ENCODE data around the gene TTLL1. TPM values are rescaled to one million over a fixed set of nuclear protein-coding genes. Genes with fewer than 3 reads are reported as not detected.

The TTLL1 gene
- total RNA-seq, 1 donor from 2014 or later = 9.4 TPM

GRCh38 chr22:43118024-43118849 lies 29.0 kb upstream of the TTLL1 start:
- TF ChIP-seq EZH2 (IDR thresholded peaks at IDR 0.05) = no peak
- no peak for TF ChIP-seq EZH2phosphoT487 (IDR thresholded peaks at IDR 0.05)
- TF ChIP-seq, protein P1, sequence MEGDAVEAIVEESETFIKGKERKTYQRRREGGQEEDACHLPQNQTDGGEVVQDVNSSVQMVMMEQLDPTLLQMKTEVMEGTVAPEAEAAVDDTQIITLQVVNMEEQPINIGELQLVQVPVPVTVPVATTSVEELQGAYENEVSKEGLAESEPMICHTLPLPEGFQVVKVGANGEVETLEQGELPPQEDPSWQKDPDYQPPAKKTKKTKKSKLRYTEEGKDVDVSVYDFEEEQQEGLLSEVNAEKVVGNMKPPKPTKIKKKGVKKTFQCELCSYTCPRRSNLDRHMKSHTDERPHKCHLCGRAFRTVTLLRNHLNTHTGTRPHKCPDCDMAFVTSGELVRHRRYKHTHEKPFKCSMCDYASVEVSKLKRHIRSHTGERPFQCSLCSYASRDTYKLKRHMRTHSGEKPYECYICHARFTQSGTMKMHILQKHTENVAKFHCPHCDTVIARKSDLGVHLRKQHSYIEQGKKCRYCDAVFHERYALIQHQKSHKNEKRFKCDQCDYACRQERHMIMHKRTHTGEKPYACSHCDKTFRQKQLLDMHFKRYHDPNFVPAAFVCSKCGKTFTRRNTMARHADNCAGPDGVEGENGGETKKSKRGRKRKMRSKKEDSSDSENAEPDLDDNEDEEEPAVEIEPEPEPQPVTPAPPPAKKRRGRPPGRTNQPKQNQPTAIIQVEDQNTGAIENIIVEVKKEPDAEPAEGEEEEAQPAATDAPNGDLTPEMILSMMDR (IDR thresholded peaks at IDR 0.05) = no peak
- Histone ChIP-seq H4K20me1 (ENCODE audit: low read depth) (no peaks in the 10 kb centered on the region), H3K9ac (no peak overlapping the region), H3K79me2 (ENCODE audit: low read depth) (no peaks in the 10 kb centered on the region), H3K9me3 (ENCODE audit: low read depth) (no peaks in the 10 kb centered on the region), H3F3A (ENCODE audit: low read depth) (peaks cover 4% of the 10 kb centered on the region), H3K27me3 (peaks cover 27% of the 10 kb centered on the region), H3K36me3 (no peaks in the 10 kb centered on the region), H2AFZ (replicated peaks) (no peak overlapping the region), H3K4me2 (no peak overlapping the region), H3K4me1 (peaks cover 8% of the 10 kb centered on the region), H3K4me3 (no peak overlapping the region), H3K27ac (no peak overlapping the region)
- Mint-ChIP-seq H3K36me3 (peaks cover 2% of the 10 kb centered on the region), H3K27me3 (ENCODE audit: insufficient read depth, low read depth) (peaks cover 10% of the 10 kb centered on the region), H3K4me3 (no peak overlapping the region), H3K9me3 (no peaks in the 10 kb centered on the region), H3K4me1 (peaks cover 18% of the 10 kb centered on the region), H3K27ac (peak overlapping the region; percentile 92)
- DNase-seq (ENCODE audit: low spot score) = no peak

DNA sequence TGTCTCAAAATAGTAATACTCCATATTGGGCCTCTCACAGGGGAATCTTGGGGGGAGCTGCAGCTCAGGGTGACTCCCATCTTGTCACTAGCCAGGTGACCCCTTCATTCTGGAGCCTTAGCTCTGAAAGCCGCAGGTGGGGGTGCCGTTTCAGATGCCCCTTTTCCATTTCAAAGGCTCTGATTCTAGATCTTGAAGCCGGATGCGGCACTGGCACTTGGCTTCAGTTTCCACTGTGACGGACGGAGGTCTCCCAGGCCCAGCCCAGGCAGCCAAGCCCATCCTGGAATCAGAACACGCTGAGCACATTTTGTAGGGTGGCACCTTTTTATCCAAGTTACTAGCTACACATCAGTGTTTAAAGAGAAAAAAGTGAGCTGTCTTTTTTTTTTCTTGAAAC lies 27.7 kb upstream of the TTLL1 start:
- Mint-ChIP-seq H3K27me3 (ENCODE audit: insufficient read depth, low read depth) (peaks cover 22% of the 10 kb centered on the region), H3K9me3 (no peaks in the 10 kb centered on the region), H3K4me1 (peaks cover 22% of the 10 kb centered on the region), H3K27ac (no peak overlapping the region), H3K4me3 (no peak overlapping the region), H3K36me3 (peaks cover 2% of the 10 kb centered on the region)
- no peak overlapping the region for H3K4me3 ChIP-seq
- TF ChIP-seq EZH2 (IDR thresholded peaks at IDR 0.05) (no peak), EZH2phosphoT487 (IDR thresholded peaks at IDR 0.05) (no peak)
- TF ChIP-seq, protein P1 (IDR thresholded peaks at IDR 0.05) = no peak
- no peaks in the 10 kb centered on the region for H3K79me2 ChIP-seq (ENCODE audit: low read depth)
- H3K4me1 ChIP-seq = peaks cover 8% of the 10 kb centered on the region
- H3K9ac ChIP-seq = no peak overlapping the region
- H3K27me3 ChIP-seq = peaks cover 40% of the 10 kb centered on the region
- no peaks in the 10 kb centered on the region for H3K36me3 ChIP-seq
- no peak for DNase-seq (ENCODE audit: low spot score)
- peaks cover 6% of the 10 kb centered on the region for H4K20me1 ChIP-seq (ENCODE audit: low read depth)
- no peak overlapping the region for H2AFZ ChIP-seq (replicated peaks)
- H3K9me3 ChIP-seq (ENCODE audit: low read depth) = no peaks in the 10 kb centered on the region
- H3K27ac ChIP-seq = no peak overlapping the region
- peaks cover 5% of the 10 kb centered on the region for H3F3A ChIP-seq (ENCODE audit: low read depth)
- no peak overlapping the region for H3K4me2 ChIP-seq

- TF ChIP-seq, protein P1 (IDR thresholded peaks at IDR 0.05) = no peak
- DNase-seq (ENCODE audit: low spot score) = no peak
- H2AFZ ChIP-seq (replicated peaks) = no peak overlapping the region
Measured at GRCh38 chr22:43114958-43115357, 25.8 kb upstream of the TTLL1 start.

More at GRCh38 chr22:43114958-43115357, 25.8 kb upstream of the TTLL1 start:
- Mint-ChIP-seq H3K36me3 (peaks cover 2% of the 10 kb centered on the region), H3K27ac (no peak overlapping the region), H3K4me1 (peaks cover 28% of the 10 kb centered on the region), H3K27me3 (ENCODE audit: insufficient read depth, low read depth) (peaks cover 31% of the 10 kb centered on the region), H3K9me3 (no peaks in the 10 kb centered on the region), H3K4me3 (no peak overlapping the region)
- Histone ChIP-seq H3K27me3 (peaks cover 60% of the 10 kb centered on the region), H3K27ac (no peak overlapping the region), H3K4me3 (no peak overlapping the region), H3K4me2 (no peak overlapping the region), H3K79me2 (ENCODE audit: low read depth) (no peaks in the 10 kb centered on the region), H3K9me3 (ENCODE audit: low read depth) (no peaks in the 10 kb centered on the region), H3K36me3 (no peaks in the 10 kb centered on the region), H3F3A (ENCODE audit: low read depth) (peaks cover 23% of the 10 kb centered on the region), H3K9ac (no peak overlapping the region), H4K20me1 (ENCODE audit: low read depth) (peaks cover 14% of the 10 kb centered on the region), H3K4me1 (peaks cover 18% of the 10 kb centered on the region)

All from neural progenitor cell (in vitro differentiated cells).